Superior temporal gyrus (tissue), 1 donor: ENCODE results near the gene MTRFR.
A peak's percentile ranks its signal among the peaks of the same experiment; 100 is the strongest.
"Not testable (repeated sequence)": the region's sequence is repeated elsewhere in the genome, so short reads cannot be mapped to it uniquely, and the experiment has no call there.

ENCODE experiments used
- DNase-seq: peaks from one replicate; pipeline ENCODE4 v3.0.0-alpha.2; 2016; ENCODE audit errors: extremely low spot score

Gene MTRFR

DNA sequence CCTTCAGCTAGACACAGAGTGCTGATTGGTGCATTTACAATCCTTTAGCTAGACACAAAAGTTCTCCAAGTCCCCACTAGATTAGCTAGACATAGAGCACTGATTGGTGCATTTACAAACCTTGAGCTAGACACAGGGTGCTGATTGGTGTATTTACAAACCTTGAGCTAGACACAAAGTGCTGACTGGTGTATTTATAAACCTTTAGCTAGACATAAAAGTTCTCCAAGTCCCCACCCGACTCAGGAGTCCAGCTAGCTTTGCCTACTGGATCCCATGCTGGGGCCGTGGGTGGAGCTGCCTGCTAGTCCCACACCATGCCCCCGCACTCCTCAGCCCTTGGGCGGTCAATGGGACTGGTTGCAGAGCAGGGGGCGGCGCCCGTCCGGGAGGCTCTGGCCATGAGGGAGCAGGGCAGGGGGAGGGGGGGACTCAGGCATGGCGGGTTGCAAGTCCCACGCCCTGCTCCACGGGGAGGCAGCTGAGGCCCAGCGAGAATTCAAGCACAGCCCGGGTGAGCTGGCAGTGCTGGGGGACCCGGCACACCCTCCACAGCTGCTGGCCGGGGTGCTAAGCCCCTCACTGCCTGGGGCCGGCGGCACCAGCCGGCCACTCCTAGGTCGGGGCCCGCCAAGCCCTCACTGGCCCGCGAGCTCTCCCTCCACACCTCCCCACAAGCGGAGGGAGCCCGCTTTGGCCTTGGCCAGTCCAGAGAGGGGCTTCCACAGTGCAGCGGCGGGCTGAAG lies 15.9 kb downstream of the MTRFR start:
- not testable (repeated sequence) for DNase-seq

DNA sequence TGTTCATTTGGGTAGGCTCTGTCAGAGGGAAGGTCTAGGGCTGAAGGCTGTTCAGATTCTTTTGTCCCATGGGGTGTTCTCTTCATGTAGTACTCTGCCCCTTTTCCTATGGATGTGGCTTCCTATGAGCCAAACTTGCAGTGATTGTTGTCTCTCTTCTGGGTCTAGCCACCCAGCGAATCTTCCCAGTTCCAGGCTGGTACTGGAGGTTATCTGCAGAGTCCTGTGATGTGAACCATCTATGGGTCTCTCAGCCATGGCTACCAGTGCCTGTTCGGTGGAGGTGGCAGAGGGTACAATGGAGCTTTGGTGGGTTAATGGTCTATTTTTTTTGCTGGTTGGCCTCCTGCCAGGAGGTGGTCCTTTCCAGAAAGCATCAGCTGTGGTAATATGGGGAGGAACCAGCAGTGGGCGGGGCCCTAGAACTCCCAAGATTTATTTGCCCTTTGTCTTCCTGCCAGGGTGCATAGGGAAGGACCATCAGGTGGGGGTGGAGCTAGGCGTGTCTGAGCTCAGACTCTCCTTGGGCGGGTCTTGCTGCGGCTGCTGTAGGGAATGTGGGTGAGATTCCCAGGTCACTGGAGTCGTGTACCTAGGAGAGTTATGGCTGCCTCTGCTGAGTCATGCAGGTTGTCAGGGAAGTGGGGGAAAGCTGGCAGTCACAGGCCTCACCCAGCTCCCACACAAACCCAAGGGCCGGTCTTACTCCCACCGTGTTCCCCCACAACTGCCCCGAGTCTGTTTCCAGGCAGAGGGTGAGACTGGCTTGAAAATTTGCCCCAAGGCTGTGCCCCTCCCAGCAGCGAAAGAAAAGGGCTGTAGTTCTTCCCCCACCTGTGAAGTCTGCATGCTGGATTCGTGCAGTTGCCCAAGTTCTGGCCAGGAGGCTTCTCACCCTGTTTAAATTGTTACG lies 17.5 kb downstream of the MTRFR start:
- DNase-seq, result no peak

DNA sequence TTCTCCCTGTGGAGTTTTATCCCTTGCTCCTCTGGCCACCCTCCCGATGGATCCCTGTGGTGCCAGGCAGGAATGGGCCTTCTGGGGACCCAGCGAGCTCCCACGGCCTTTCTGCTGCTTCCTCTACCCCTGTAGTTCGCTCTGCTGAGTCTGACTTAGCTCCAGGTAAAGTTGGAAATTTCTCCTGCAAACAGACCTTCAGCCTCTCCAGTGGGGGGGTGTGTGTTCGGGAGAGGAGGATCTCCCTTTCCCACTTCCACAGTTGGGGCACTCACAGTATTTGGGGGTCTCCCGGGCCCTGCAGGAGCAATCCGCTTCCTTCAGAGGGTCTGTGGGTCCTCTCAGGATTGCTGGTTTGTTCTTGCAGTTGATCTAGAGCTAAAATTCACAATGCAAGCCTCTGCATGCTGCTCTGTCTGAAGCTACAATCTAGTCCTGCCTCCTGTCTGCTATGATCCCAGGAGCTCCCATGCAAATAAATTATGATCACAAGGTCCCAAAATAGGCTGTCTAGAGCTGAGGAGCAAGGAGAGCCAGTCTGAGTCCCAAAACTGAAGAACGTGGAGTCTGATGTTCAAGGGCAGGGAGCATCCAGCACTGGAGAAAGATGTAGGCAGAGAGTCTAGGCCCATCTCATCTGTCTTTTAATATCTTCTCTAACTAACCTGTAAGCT lies 18.3 kb downstream of the MTRFR start:
- DNase-seq, result no peak

DNA sequence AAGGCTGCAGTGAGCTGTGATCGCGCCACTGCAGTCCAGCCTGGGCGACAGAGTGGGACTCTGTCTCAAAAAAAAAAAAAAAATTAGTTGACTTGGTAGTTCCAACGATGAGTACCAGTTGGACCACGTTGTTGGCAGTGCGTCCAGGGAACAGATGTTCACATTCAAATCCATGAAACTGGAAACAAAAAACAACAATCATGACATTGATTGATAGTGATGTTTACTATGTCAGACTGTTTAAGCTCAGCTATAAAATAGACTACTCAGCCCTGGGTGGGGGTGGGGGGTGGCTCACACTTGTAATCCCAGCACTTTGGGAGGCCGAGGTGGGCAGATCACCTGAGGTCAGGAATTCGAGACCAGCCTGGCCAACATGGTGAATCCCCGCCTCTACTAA lies 19.1 kb downstream of the MTRFR start:
- DNase-seq, result not testable (repeated sequence)

DNA sequence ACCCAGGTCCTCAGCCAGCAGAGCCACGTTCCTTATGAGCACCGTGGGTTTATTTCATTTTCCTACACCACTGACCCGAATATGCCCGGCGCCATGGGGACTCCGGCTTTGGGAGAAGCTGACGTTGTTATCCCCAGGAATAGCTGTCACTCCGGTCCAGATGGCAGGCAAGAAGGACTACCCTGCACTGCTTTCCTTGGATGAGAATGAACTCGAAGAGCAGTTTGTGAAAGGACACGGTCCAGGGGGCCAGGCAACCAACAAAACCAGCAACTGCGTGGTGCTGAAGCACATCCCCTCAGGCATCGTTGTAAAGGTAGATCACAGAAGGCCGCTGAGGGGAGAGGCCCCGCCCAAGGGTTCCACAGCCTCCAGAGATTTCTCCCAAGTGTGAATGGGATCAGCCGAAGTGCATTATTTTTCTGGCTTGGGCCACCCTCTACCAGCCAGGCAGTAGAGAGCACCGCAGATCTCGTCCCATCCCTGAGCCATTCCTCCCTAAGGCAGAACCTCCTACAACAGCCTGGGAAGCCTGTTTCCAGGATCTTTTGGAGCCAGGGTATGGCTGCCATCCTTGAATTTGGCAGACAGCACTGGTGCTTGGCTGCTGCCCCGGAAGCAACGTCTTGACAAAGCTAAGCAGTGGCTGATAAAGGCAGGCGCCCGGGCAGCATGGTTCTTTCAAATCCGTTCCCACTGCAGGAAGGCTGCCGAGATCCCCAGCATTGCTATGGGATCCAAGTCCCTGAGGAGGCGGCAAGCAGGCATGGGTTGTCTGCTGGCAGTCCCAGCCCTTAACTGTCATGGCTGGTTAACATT lies 20.6 kb downstream of the MTRFR start:
- DNase-seq, result peak; percentile 66

DNA sequence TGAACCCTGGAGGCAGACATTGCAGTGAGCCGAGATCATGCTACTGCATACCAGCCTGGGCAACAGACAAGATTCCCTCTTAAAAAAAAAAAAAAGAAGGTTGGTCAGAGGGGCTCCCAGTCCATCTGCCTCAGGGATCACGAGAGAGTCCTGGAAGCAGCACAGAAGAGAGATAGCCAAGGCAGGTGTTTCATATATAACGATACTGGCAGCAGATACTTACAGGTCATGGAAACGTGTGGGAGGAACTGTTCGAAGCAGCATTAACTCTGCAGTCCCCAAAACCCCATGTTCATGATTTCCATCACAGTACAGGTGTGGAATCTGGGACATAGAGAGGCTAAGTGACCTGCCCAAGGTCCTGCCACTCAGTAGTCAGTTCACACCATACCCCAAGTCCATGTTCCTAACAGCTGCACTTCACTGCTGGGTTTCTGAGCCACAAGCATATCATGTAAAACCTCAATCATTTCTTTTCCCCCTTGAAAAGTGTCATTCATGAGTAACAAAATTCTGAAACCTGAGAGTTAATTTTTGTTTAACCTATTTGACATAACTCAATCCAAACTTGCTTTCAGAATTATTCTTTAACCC lies 21.7 kb downstream of the MTRFR start:
- DNase-seq, result no peak

DNA sequence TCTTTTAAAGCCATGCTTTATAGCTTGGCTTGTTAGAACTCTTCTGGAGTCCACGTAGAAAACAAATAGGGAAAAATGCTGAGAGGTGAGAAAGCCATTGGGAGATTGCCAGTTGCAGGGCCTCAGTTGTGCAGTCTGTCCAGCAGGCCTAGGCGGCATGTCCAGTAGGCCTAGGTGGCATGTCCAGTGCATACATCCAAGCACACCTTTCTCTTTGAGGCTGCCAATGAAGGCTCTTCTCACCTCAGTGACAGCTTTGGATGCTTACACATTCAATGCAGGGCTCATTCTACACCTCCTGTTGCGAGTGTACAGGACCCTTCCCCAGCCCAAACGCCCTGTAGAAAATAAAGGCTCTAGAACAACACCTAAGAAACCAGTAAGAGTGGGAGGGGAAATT lies 25.4 kb downstream of the MTRFR start:
- DNase-seq, result no peak

DNA sequence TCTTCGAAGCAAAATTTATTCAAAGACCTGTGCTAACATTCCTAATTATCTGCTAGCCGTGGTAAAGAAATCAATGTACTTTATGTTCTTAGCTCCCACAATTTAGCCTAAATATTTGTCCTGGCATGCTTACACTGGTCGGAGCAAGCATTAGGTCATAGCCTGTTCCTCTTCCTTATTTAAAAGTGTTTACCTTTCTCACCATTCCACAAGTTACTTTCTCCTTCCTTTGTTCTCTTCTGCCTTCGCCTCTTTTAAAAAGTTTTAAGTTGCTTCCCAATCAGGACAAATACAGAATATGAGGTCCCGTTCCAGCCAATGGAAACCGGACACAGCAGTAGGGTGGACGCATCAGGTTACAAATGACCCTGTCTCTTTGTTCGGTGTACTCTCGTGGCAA lies 26.8 kb downstream of the MTRFR start:
- no peak for DNase-seq

DNA sequence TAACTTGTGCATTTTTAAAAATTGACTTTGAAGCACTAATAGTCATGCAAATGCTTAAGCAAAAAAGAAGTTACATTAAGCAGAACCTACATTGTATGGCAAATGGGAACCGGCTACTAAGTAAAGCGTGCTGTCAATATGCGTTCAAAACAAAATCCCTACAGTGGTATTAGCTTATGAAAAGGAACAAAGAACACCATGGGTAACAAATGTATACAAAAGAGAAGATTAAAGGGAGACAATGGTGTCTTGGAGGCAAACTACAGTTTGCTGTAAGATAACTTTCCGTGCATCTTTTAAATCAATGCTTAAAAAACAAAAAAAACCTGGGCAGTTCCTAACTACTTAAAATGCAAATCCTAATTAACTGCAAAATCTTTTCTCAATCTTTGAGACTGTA lies 28.0 kb downstream of the MTRFR start:
- no peak for DNase-seq

DNA sequence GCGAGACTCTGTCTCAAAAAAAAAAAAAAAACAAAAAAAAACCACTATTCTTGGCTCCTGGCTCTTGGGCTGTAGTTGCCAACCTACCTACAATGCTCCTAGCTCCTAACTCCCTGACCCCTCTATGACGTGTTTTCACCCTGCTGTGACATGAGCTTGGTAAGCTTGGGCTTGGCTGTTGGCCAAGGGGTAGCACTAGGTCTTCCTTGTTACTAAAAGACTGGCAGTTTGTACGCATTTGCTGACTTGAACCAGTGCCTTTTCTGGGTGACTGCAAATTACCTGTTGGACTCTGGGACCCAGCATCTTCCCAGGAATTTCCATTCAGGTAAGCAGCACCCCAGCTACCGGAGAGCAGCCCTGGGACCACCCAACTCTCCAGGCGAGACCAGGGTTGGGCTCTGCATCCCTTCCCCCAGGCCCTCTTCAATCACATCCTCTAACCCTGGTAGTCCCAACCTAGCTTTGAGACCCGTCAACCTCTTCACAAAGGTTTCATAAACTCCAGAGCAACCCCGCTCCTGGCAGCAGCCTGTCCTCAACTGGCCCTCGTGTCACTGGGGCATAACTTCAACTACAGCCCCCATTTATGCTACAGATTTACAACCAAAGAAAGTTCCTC lies 30.1 kb downstream of the MTRFR start:
- no peak for DNase-seq

DNA sequence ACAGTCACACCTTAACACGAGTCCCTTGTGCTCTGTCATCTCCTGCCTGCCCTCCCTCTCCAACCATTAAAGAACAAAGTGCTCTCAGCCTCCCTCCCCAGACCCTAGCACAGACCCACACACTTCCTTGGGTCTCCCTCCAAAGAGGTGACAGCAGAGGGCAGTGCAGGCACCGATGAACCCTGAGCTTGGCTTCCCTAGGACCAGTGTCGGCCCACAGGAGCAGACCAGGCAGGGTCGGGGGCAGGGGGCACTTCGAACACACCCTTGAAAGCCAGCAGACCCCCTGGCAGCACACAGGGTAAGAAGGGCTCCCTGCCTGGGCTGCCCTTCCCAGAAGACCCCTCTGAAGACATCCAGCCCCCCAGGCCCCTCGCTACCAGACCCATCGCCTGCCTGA lies 31.4 kb downstream of the MTRFR start:
- DNase-seq, result no peak

DNA sequence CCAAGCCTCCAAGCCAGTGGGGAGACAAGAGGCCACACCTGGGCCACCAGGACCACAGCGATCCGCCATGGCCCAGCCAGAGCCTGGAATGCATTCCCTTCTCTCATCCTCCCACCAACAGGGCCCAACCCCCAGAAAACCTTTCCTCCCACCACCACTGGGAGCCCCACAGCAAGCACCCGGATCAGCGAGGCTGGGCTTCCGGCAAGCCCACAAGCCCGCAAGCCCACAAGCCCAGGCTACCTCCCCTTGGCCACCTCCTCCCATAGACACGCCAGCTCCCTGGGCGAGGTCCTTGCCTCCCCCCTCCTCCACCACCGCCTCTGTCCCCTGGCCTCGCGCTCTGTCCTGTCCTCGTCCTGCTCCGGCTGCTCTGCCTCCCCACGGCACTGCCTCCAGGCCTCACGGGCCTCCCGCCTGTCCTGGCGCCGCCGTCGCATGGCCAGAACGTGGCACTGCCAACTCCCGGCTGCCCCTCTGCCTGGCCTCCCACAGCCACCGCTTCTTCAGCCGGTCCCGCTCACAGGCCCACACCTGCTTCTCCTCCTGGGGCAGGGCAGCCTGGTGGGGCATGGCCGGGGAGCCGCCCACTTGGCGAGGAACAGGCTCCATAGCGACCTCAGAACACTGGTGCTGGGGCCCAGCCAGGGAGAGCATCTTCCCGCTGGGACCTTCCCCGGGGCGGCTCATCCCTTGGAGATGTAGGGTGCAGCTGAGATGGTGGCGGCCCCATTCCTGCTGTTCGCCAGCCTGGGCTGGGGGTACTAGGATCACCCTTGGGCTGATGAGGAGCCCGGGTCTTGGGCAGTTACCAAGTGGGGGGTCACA lies 32.8 kb downstream of the MTRFR start:
- no peak for DNase-seq

DNA sequence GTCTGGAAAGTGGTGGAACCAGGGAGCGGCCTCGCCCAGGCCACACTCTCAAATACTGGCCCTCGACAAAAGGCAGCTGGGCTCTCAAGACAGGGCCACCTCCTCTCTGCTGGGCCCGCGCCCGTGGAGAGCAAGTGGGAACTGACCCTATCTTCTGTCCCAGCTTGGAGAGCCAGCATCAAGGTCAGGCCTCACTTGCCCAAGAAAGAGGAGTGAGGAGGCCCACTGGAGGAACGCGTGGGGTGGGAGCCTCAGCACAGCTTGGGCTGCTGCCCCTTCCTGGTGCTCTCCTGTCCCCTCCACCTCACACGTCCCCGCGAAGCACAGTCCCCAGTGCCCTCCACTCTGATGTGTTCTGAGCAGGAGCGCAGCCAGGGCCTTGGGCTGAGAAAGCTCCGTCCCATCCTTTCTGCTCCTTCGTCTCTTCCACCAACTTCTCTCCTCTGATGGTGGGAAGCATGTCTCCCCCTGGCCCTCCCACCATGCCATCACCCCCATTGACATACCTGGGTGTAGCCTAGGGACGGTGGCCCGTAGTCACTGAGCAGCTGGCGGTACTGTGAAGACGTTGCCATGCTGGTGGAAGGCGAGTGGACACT lies 33.5 kb downstream of the MTRFR start:
- DNase-seq, result no peak

DNA sequence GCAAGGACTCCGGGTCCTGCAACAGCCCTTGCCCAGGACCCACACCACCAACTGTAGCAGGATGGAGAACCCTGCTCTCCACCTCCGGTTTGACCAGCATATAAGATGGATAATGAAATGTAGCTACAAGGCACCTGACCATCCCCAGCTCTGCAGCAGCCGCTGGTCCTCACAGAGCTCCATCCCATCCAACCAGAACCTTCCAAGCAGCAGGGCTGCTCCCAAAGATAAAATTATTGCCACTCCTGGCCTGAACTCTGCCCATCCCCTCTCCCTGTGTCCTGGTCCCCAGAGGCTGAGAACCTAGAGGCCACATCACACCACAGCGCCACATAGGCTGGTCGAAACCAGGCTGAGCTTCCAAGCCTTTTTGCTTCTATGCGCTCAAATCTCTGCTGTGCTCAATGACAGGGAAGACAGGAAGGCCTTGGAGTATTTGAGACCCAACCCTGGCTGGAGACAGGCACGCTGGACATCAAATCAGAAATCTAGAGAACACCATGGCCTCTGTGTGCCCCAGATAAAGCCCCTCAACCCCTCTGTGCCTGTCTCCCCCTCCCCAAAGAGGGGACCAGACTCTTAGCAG lies 34.2 kb downstream of the MTRFR start:
- no peak for DNase-seq

DNA sequence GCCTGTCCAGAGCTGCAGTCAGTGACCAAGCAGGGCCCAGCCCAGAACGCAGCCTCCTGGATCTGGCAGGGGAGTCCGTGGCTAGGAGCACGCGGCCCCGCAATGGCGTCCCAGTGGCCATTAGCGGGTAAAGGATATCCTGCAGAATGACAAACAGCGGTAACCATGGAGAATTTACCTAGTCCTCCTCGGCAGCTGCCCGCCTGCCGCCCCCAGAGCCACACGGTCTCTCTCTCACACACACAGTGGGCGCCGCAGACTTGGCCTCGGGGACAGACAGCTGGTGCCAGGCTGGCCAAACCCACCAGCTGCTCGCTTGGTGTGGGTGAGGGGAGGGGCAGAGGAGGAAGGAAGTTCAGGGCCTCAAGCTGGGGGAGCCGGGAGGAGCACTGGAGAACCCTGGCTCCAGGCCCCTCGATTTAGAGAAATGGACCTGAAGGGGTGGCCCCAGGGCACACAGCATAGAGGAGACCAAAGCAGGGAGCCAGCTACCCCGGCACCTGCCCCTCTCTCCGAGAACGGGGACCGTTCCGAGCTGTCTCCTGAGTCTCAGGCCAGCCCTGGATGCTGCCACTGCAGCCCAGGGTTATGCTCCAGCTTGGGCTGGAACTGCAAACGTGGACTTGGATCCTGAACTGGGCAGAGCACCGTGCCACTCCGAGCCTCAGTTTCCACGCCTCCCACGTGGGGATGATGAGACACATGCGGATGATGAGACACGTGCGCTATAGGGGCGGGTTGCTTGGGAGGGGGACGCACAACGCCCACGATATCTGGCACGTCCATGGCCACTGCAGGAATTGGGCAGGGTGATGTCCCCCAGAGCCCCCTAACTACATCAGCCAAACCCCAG lies 35.0 kb downstream of the MTRFR start:
- DNase-seq, result peak; percentile 76

DNA sequence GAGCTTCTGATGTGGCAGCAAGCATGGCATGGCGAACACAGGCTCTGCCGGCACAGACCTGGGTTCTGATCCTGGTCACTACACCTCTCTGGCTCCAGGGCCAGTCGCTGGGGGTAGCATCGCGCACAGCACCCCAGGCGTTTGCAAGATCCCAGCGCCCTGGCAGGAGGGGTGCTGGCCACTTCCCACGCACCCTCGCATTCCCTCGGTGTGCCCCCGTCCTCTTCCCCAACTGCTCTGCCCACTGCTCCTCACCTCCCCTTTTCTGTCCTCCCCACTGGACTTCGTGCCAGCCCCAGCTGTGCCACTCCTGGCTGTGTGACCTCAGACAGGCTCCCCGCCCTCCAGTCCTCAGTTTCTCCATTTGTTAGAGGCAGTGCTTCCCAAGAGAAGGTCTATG lies 35.6 kb downstream of the MTRFR start:
- peak; percentile 64 for DNase-seq

DNA sequence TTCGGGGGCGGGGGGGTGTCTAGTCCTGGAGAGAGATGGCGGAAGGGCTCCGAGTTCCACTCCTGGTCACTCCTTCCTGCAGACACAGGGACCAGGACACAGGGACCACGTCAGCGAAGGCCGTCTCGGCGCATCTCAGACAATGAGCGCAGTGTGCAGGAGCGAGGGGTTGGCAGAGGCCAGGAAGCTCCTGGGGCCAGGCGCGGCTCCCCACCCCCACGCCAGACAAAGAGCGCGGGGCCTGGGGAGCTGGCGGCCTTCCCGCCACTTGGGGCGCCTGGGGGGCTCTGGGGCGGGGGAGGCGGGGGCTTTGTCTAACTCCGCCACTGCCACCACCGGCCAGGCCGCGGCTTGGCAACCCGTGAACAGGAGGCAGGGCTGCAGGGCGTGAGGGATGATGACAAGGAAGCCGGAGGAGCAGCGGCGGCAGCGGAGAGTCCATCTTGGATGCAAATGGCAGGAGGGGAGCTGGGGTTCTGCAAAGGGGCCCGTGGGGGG lies 36.2 kb downstream of the MTRFR start:
- peak; percentile 86 for DNase-seq

DNA sequence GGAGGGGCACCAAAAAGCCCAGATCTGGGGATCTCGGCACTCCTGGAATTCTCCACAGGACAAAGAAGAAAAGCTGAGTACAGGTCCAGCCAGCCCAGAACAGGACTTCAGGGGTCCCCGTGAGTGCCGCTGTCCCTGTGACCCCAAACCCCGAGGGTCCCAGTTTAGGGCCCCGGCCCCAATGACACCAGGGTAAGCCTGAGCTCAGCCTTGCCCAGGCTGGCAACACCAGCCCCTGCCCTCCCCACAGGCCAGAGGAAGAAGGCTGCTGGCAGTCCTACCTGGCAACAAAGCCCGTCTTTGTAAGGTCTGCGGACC lies 36.6 kb downstream of the MTRFR start:
- DNase-seq, result no peak
